Astrocyte (in vitro differentiated cells and primary cell): ENCODE results near the gene C17orf67. TPM values are rescaled to one million over a fixed set of nuclear protein-coding genes. Genes with fewer than 3 reads are reported as not detected.

Experiments
- DNase-seq: peaks from one replicate; pipeline ENCODE4 v3.0.0-alpha.2; 2010; ENCODE audit warnings: low read depth
- FAIRE-seq: peaks from 2 replicates; lab custom pipeline; 2011; peaks lifted over from hg19 to GRCh38; lab: Jason Lieb, UNC
- H2AFZ ChIP-seq: 2 replicates; pipeline ENCODE4 v1.6.0; 2012; ENCODE audit warnings: low read depth, low read length, inconsistent platforms
- H3K27ac ChIP-seq: 2 replicates; pipeline ENCODE4 v1.5.1; 2011; ENCODE audit warnings: low read depth, low read length, inconsistent platforms
- H3K27me3 ChIP-seq: 2 replicates; pipeline ENCODE4 v1.6.0; 2011; ENCODE audit warnings: low read length, inconsistent platforms; ENCODE audit not compliant: insufficient read depth
- H3K36me3 ChIP-seq: 2 replicates; pipeline ENCODE4 v1.5.1; 2011; ENCODE audit warnings: low read length, inconsistent platforms; ENCODE audit not compliant: insufficient read depth
- H3K4me1 ChIP-seq: 2 replicates; pipeline ENCODE4 v1.5.1; 2011; ENCODE audit warnings: low read length, inconsistent platforms; ENCODE audit not compliant: insufficient read depth
- H3K4me2 ChIP-seq: 2 replicates; pipeline ENCODE4 v1.6.0; 2012; ENCODE audit warnings: low read length, inconsistent platforms
- H3K4me3 ChIP-seq: 2 replicates; pipeline ENCODE4 v1.5.1; 2011; ENCODE audit warnings: low read depth, mild to moderate bottlenecking, low read length, inconsistent platforms; ENCODE audit not compliant: insufficient read depth
- H3K79me2 ChIP-seq: 2 replicates; pipeline ENCODE4 v1.6.0; 2012; ENCODE audit warnings: mild to moderate bottlenecking, low read length, inconsistent platforms; ENCODE audit not compliant: insufficient read depth
- H3K9ac ChIP-seq: 2 replicates; pipeline ENCODE4 v1.6.0; 2012; ENCODE audit warnings: mild to moderate bottlenecking, low read length, inconsistent platforms
- H3K9me3 ChIP-seq: 2 replicates; pipeline ENCODE4 v1.5.1; 2012; ENCODE audit warnings: low read depth, mild to moderate bottlenecking, low read length, inconsistent platforms; ENCODE audit not compliant: insufficient read depth
- H4K20me1 ChIP-seq: 2 replicates; pipeline ENCODE4 v1.6.0; 2012; ENCODE audit warnings: low read length, inconsistent platforms; ENCODE audit not compliant: insufficient read depth
- H3K27ac Mint-ChIP-seq: one replicate; pipeline ENCODE4 v1.8.0; 2021; ENCODE audit warnings: mild to moderate bottlenecking, mixed read lengths; ENCODE audit not compliant: unreplicated experiment
- H3K27me3 Mint-ChIP-seq: one replicate; pipeline ENCODE4 v1.8.0; 2021; ENCODE audit warnings: low read depth, mixed read lengths; ENCODE audit not compliant: unreplicated experiment
- H3K36me3 Mint-ChIP-seq: one replicate; pipeline ENCODE4 v1.8.0; 2021; ENCODE audit warnings: low read depth, mixed read lengths; ENCODE audit not compliant: unreplicated experiment
- H3K4me1 Mint-ChIP-seq: one replicate; pipeline ENCODE4 v1.8.0; 2021; ENCODE audit warnings: low read depth, mixed read lengths; ENCODE audit not compliant: unreplicated experiment
- H3K4me3 Mint-ChIP-seq: one replicate; pipeline ENCODE4 v1.8.0; 2021; ENCODE audit warnings: mild to moderate bottlenecking, moderate library complexity, mixed read lengths; ENCODE audit not compliant: unreplicated experiment
- H3K9me3 Mint-ChIP-seq: one replicate; pipeline ENCODE4 v1.8.0; 2021; ENCODE audit warnings: mild to moderate bottlenecking, mixed read lengths; ENCODE audit not compliant: unreplicated experiment
- CTCF ChIP-seq: IDR thresholded peaks from 2 replicates; pipeline ENCODE4 v1.5.1; 2011; ENCODE audit warnings: low read depth, mild to moderate bottlenecking, inconsistent platforms, low read length, moderate library complexity; ENCODE audit not compliant: insufficient read depth
- EZH2 ChIP-seq: IDR thresholded peaks from 2 replicates; pipeline ENCODE4 v1.6.1; 2012; ENCODE audit warnings: mild to moderate bottlenecking, low read length, inconsistent platforms; ENCODE audit not compliant: insufficient read depth
- total RNA-seq: library from RNA; stranded (reverse); gene quantifications from 2 replicates; pipeline ENCODE4 v1.2.1, GENCODE V29; 2021

The C17orf67 gene
- total RNA-seq, 1 donor from 2014 or later: 2.8 TPM

GRCh38 chr17:56850591-56850990 is 16.9 kb upstream of the C17orf67 start:
- no peak for FAIRE-seq
- no peaks in the 10 kb centered on the region for H4K20me1 ChIP-seq
- no peak overlapping the region for H3K4me3 Mint-ChIP-seq
- H3K36me3 ChIP-seq: no peaks in the 10 kb centered on the region
- H3K4me3 ChIP-seq: no peak overlapping the region
- no peak overlapping the region for H3K4me2 ChIP-seq
- DNase-seq: no peak
- H3K9me3 Mint-ChIP-seq: no peaks in the 10 kb centered on the region
- H3K79me2 ChIP-seq: no peaks in the 10 kb centered on the region
- no peaks in the 10 kb centered on the region for H3K27me3 ChIP-seq
- TF ChIP-seq EZH2: no peak
- TF ChIP-seq CTCF: no peak
- no peak overlapping the region for H3K27ac Mint-ChIP-seq
- no peaks in the 10 kb centered on the region for H3K9me3 ChIP-seq
- no peak overlapping the region for H2AFZ ChIP-seq
- H3K27ac ChIP-seq: no peak overlapping the region
- H3K4me1 Mint-ChIP-seq: no peaks in the 10 kb centered on the region
- peaks cover 13% of the 10 kb centered on the region for H3K36me3 Mint-ChIP-seq
- H3K27me3 Mint-ChIP-seq: no peaks in the 10 kb centered on the region
- H3K9ac ChIP-seq: no peak overlapping the region
- H3K4me1 ChIP-seq: no peaks in the 10 kb centered on the region

- DNase-seq (no peak), FAIRE-seq (no peak)
- no peak overlapping the region for H2AFZ ChIP-seq
- no peaks in the 10 kb centered on the region for H3K79me2 ChIP-seq
- H3K27me3 ChIP-seq: no peaks in the 10 kb centered on the region
- no peaks in the 10 kb centered on the region for H4K20me1 ChIP-seq
- Mint-ChIP-seq H3K4me3 (no peak overlapping the region), H3K27me3 (no peaks in the 10 kb centered on the region), H3K27ac (no peak overlapping the region), H3K4me1 (no peaks in the 10 kb centered on the region), H3K36me3 (peaks cover 10% of the 10 kb centered on the region), H3K9me3 (no peaks in the 10 kb centered on the region)
- no peaks in the 10 kb centered on the region for H3K4me1 ChIP-seq
- H3K27ac ChIP-seq: no peak overlapping the region
- no peaks in the 10 kb centered on the region for H3K36me3 ChIP-seq
- no peak overlapping the region for H3K4me3 ChIP-seq
- no peaks in the 10 kb centered on the region for H3K9me3 ChIP-seq
- no peak for TF ChIP-seq EZH2
- TF ChIP-seq CTCF: no peak
- H3K9ac ChIP-seq: no peak overlapping the region
- no peak overlapping the region for H3K4me2 ChIP-seq
These were observed 15.4 kb upstream of the C17orf67 start for GRCh38 chr17:56849131-56849530.

GRCh38 chr17:56847106-56847505 is 13.4 kb upstream of the C17orf67 start:
- H3K36me3 Mint-ChIP-seq: peaks cover 8% of the 10 kb centered on the region
- Histone ChIP-seq H3K4me3 (no peak overlapping the region), H3K9me3 (no peaks in the 10 kb centered on the region), H3K4me1 (no peaks in the 10 kb centered on the region), H3K79me2 (no peaks in the 10 kb centered on the region), H3K4me2 (no peak overlapping the region), H2AFZ (no peak overlapping the region), H3K36me3 (no peaks in the 10 kb centered on the region), H3K27ac (no peak overlapping the region), H3K9ac (no peak overlapping the region), H3K27me3 (no peaks in the 10 kb centered on the region), H4K20me1 (no peaks in the 10 kb centered on the region)
- no peak overlapping the region for H3K27ac Mint-ChIP-seq
- DNase-seq (no peak), FAIRE-seq (no peak)
- no peak overlapping the region for H3K4me3 Mint-ChIP-seq
- H3K9me3 Mint-ChIP-seq: no peaks in the 10 kb centered on the region
- H3K4me1 Mint-ChIP-seq: no peaks in the 10 kb centered on the region
- no peaks in the 10 kb centered on the region for H3K27me3 Mint-ChIP-seq
- TF ChIP-seq CTCF: no peak
- no peak for TF ChIP-seq EZH2
